HG02571 (cell line): Measurements from ENCODE around the gene ARHGEF40.

ENCODE experiments used
- ATAC-seq: cut with Tn5 transposase; IDR thresholded peaks from one replicate; pipeline ENCODE4 v1.9.1; 2021; ENCODE audit warnings: mild to moderate bottlenecking, moderate library complexity; ENCODE audit not compliant: unreplicated experiment

The ARHGEF40 gene

DNA sequence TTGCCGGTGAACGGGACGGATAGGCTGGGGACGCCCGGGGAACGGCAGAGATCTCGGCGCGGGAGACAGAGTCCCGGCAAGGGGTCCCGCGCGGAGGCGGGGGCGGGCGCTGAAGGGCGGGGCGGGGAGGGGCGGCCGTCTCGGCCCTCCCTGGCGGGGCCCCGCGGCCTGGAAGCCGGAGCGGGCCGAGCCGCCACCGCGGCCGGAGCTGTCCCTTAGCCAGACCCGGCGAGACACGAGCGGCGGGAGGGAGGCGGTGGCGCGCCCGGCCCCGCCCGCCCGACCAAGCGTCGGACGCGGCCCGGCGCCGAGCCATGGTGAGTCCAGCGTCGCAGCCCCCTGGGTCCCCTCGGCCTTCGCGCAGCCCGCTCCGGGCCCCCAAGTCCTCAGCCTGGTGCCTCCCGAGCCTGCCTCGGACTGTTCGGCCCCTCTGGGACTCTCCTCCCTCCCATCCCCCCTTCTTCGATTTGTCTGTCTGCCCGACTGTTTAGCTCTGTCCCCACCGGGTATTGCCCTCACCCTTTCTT is at the start of gene ARHGEF40:
Gene ARHGEF40 (plus strand): TSS at position 222 of the 527 bp plus-strand sequence. CDS start 93 bp downstream, at position 315.
- ATAC-seq: no peak

DNA sequence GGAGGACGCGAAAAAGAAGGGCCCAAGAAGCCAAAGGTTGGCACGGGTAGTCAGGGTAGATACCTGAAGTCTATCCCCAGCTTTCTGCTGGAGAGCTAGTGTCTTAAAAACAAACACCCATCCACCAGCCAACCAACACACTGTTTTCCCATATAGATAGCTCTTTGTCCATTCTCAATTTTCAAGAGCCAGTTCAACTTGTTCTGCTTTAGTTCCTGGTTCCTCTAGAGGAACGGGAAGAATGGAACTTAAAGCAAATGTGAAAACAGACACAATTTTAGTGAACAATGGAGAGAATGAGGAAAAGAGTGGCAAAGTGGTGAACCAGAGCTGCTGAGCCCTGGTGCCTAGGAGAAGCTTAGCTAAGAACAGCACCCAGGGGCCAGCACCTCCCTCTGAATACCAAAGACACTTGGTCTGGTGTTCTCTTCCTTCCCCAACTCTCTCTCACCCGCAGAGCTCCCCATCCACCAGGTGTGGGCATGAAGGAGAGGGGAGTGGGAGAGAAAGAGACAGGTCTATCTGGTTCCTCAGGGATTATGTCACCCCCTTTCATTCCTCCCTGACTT is 49.0 kb upstream of the ARHGEF40 start:
- ATAC-seq: no peak

DNA sequence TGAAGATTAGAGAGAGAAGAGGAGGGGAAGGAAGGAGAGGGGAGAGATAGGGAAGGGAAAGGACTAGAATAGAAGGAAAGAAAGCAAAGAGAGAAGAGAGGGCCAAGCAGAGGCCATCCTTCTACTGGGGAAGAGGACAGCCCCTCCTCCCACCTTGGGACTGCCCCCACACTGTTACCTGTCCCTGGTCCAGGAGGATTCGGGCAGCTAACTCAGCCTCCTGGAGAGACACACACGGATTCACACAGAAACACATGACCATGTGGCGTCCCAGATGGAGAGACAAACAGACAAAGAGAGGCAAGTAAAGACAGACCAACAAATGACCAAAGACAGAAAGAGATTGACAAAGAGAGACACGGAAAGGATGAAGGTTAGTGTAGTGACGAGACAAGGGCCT is 47.4 kb upstream of the ARHGEF40 start:
- ATAC-seq: no peak

DNA sequence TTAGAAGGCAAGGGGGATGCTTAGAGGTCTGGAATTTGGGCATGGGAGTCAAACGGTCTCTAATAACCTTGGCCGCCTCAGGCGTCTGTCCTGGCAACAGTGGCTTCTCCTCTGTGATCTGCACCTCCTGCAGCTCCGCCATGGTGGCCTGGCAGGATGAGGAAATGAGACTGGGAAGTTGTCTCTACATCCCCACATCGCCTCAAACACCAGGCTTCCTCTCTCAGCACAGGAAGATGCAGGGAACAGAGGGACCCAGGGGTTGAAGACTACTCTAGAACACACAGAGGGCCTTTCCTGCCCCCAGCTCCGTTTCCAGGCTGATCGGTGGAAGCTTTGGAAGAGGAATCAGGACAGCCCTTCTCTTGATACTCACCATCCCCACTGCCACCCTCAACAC is 46.9 kb upstream of the ARHGEF40 start:
- no peak for ATAC-seq

DNA sequence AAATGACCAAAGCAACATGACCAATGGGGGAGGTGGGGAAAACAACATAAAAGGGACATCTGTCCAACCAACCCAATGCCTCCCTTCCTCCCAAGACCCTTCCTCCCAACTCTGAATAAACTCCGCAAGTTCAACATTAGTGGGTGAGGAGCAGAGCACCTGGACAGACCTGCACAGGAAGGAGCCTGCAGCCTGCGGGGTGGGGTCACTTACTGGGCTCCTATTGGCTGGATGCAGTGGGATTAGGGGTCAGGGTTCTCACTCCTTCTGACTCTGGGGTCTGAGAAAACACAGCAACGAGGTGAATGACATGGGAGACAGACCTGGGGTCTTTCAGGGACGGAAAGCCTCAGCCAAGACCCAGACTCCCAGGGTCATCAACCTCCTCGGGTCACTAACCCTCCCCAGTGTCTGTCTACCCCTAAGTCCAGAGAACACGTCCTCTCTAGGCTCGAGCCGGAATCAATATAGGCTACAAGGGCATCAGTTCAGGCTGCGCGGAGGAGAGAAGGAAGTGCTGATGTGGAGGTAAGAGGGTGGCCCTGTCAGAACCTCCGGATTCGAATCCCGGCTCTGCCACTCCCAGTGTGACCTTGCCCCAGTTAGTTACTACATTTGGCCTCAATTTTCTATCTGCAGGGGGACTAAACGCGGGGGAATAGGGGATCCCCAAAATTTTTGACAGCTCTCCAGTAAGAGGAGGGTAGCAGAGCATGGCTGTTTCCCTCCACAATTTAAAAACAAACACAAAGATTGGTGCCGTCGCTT is 46.1 kb upstream of the ARHGEF40 start:
- ATAC-seq: no peak

DNA sequence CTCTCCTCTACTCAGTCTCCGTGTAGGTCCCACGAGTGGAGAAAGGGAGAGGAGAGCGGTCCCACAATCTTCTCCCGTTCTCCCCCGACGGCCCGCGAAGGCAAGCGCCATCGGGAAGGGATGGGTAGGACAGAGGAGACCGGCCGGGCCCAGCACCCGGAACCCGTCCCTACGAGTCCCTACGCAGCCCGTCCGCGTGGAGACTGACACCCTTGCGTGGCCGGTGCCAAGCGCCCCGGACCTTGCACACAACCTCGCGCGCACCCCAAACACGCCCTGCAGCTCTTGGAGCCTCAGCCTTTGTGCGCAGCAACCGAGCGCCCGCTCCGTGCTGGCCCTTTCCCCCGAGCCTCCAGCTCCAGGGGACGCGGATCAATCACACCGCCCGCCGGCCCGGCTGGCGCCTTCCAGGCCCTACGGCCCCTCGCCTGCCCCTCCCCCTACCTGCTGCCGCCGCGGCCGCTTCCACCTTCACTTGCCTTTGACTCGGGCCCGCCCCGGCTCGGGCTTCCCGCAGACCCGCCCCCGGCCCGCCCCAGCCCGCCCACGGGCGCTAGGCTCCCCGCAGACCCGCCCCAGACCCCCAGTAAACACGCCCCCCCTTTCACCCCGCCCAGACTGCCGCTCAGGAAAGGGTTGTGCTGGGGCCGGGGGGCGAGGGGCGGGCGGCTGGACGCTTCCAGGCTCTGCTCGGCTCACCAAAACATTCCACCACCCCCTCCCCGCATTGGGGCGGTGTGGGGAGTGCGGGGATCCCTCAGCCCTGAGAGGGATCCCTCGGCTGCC is 45.3 kb upstream of the ARHGEF40 start, which contains the start of gene NDRG2:
Gene NDRG2 (minus strand): TSS at position 477 of the 786 bp plus-strand sequence. CDS start 1,746 bp downstream, outside the sequence.
- no peak for ATAC-seq

DNA sequence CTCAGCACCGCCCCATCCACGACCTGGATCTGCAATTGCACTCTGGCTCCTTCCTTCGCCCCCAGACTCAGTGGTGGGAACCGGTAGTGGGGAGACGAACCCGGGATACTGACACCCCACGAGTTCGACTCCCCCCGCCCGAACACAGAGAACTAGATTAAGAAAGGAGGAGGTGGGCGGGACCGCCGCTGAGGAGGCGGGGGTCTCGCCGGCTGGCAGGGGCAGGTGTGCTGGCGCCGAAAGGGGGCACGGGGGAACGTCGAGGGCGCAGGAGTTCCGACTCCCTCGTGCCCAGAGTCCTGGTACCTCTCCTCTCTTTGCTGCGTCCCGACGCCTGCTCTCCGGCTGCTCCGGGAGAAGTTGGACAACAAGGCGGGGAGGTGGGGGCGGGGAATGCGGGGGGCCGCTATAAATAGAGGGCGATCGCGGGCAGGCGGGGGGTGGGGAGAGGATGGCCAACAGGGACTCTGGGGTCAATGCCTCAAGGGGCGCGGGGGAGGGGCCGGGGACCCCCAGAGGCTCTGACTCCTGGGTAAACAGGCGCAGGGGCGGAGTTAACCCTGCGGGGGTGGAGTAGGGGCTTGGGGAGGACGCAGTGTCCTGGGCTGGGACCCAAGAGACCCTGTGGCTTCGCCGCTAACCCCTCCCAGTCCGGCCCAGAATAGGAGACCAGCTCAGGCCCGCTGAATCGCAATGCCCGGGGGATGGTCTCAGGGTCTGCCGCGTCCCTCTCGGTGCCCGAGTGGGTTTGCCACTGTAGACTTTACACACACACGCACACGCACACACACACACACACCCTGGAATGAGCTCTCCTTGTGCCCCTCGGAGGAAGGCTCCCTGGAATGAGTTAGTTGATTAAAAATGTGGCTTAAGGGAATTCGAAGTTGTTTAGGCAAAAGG is 44.5 kb upstream of the ARHGEF40 start:
- no peak for ATAC-seq

DNA sequence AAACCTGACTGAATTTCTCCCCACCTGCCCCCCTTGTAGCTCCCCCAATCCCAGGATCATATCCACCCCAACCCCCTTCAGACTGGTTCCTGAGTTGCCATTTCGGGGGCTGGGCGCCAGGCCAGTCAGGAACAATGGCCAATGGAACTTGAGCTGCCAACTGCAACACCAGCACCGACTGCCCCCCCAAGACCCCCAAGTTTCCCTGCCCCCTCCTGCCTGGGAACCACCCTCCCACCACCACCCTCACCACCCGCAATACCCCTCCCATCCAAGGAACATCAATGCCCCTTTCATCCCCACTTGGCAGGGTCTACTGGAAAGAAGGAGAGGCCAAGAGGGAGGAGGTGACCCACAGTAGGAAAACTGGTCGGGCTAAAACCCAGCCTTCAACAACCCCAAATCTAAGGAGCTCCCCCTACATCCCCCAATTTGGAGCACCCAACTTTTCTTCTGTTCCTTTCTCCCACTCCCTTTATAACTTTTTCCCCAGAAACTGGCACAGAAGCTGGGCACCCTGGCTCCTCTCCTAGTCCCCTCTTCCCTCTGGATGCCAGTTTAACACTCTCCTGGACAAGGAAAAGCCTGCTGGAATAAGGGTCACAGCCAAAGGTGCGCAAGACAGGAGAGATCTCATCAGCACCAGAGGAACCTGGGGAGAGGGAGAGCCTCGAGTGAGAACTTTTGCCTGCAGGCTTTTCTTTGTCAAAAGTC is 43.7 kb upstream of the ARHGEF40 start:
- no peak for ATAC-seq

DNA sequence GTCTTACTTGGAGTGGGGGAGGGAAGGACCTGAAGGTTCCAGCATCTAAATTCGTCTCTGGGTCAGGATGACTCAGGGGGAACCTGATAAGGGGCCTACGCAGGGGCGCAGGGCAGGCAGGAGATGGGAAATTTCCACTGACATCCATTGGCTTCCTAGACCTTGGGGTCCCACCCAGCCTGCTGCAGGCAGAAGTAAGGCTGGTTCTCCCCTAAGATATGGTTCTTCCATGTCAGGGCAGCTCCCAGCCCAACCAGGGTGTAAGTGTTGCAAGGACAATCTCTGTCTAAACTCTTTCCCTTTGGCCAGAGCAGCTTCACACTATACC is 43.2 kb upstream of the ARHGEF40 start:
- ATAC-seq: no peak

DNA sequence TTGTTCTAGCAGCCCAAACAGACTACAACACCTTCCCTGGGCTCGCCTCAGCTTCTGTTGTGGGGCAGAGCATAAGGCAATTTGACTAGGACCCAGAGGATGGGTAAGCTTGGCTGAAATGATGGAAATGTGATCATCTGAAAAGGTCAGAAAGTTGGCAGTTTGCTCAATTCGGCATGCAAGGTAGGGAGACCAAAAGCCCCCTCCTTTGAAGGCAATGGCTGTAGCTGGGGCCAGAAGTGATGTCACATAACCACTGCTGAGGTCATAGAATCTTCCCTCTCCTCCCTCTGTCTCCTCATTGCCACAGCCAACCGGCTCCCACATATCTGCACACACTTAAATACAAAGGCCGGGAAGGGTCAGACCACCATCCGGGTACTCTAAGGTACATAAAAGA is 40.2 kb upstream of the ARHGEF40 start, which contains the start of gene TPPP2:
Gene TPPP2 (plus strand): TSS at position 301 of the 400 bp plus-strand sequence. CDS start 365 bp downstream, outside the sequence.
- no peak for ATAC-seq

DNA sequence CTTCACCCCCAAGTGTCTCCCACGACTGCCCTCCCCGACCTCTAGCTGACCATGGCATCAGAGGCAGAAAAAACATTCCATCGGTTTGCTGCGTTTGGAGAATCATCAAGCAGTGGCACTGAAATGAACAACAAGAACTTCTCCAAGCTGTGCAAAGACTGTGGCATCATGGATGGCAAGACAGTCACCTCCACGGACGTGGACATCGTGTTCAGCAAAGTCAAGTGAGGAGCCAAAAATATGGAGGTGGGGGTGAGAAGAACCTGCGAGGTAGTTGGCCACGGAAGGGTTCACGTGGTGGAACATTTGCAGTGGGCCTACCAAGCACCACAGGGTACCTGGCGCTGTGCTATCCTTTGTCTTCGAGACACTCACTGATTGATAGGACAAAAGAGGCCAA is 39.6 kb upstream of the ARHGEF40 start:
- ATAC-seq: no peak

DNA sequence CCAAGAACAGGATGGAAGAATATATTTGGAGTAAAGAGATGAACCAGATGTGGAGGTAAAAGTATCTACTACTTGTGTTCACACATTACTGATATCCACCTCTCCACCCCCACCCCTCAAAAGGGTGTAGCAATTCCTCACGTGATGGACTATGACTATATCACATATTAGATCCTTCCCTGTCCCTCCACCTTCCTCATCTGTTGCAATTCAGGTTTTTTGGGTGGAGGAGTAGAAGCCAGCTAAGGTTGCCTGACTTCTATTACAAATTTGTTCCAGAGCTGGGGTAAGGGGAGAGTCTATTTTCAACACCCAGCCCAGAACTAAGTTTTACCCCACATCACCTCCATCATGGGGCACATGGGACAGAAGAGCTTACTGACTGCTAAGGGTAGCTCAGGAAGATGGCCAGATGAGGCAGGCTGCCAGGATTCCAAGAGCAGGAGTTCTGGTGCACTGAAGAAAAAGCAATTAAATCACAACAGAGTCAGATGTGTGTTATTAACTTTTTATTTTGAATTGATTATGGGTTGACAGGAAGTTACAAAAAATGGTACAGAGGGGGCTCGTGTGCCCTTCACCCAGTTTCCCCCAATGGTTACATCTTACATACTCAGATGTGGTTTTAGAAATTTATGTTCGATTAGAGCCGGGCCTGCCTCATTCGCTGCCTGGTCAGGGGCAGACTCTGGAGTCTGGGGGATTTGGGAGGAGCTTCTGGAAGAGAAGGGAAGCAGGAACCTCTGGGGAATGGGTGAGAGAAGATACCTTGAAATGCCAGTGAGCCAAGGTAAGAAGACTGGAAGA is 37.6 kb upstream of the ARHGEF40 start:
- no peak for ATAC-seq

DNA sequence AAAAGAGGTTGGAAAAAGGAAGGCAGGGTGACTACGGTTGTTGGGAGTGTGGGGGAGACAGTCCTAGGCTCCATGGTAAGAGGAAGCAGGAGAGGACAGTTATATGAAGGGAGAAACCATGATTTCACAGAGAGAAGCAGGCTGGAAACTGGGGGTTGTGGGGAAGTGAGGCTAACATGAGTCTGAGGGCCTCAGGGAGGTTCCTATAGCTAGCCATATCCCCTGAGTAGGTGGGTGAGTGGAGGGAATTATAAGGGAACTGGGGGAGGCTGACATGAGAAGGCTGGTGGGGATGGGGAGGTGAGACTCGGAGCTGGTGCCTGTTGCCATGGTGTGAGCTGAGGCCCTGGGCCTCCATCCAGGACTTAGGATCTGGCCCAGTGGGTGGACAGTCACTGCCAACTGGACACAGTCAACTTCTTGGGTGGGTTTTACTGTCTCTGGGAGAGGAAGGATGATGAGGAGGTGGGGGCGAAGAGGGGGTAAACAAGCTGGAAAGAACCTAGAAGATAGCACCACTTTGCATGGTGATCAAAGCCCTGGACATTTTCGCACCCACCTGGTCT is 36.9 kb upstream of the ARHGEF40 start:
- ATAC-seq: no peak

DNA sequence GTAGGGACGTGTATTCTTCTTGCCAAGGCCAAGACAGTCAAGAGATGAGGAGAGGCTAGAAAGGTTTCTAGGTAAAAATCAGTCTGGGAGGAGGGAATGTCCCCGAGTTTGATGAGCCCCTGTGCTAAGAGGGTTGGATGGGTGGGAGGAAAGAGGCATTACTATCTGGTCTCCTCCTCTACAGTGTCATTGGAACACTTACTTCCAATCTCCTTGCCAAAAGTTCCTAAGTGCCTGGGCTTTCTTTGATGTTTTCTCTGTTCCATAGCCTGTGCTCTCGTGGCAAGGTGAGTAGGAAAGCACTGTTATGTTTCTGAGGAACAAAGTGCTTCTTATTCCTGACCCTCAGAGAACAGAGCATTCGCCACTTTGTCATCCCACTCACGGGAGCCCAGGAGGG is 35.4 kb upstream of the ARHGEF40 start, which contains the start of gene RNASE13:
Gene RNASE13 (minus strand): TSS at position 101 of the 400 bp plus-strand sequence. CDS start 519 bp downstream, outside the sequence.
- no peak for ATAC-seq

DNA sequence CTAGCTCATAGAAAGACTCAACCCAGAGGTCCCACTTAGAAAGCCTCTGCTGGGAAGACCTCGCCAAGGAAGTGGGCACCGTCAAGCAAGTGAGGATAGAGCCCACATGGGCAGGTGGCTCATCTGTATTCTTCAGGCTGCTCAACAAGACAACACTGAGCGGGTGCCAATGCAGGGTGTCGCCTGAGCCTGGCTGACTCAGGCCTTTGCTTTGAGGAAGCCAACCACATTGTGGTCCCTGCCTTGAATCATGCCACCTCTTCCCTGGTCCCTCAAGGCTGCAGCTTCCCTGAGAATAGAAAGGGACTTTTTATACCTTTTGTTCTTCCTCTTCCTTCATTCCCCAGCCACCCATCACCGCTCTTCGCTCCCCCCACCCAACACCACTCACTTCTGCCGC is 33.4 kb upstream of the ARHGEF40 start:
- no peak for ATAC-seq

DNA sequence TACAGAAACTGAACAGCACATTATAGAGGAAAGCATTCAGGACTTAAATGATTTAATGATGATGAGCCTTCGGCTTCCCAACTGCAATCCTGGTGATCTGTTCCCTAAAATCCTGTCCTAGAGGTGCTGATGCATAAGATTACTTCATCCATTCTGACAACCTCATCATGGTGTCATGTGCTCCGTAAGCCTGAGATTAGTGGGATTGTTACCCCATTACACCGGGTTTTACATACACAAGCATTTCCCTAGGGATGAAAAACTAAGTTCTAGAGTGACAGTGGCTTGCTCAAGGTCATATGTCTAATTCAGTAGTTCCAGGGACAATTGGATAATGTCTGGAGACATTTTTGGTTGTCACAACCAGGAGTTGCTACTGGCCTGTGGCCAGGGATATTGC is 32.9 kb upstream of the ARHGEF40 start:
- ATAC-seq: no peak

DNA sequence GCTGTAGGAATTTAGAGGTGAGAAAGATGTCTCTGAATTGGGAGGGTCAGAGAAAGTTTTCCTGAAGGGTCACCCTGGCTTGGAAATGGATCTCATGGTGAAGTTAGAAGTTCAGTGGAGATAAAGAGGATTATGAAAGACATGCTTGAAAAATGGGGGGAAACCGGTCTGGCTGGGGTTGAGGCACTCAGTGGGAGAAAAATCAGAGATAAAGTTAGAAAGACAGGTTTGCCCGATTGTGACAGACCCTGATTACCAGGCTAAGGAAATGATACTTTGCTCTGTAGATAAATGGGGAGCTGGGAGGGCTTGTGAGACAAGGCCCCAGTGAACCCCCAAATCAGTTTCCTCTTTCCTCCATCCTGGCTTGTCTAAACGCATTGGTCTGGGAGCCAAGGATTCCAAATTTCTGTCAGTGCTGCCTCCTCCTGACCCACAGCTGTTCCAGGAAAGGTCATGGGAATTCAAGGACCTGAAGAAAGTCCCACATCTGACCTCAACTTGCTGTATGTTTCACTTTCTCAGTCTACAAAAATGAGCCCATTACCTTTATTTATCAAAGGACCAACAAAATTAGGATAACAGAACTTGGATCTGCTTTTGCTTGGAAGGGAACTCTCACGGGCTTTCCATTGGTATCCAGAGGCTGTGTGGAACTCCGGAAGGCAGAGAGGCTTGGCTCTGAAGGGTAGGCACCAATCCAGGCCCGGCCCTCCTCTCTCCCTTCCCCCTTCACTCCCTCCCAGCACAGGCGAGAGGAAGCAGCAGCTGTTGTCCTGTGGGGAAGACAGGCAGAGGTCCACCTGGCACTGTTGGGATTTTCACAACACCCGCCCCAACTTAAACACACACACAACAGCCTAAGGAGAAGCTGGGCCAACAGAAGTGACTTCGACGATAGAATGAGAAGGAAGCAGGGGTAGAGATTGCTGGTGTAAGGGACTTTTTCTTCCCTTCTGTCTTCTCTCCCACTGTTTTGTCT is 31.4 kb upstream of the ARHGEF40 start:
- ATAC-seq: no peak
